IPS DF 6.9 (cell line): Measurements from ENCODE around the gene EIF2S2.
"Not testable (repeated sequence)": the region's sequence is repeated elsewhere in the genome, so short reads cannot be mapped to it uniquely, and the experiment has no call there.

Source experiments
- DNase-seq: peaks from one replicate; pipeline ENCODE4 v3.0.0-alpha.2; 2013; ENCODE audit warnings: low read depth, low spot score
- H3K27ac ChIP-seq: one replicate; pipeline ENCODE4 v1.5.1; 2013; ENCODE audit warnings: low read length, control low read depth
- H3K27me3 ChIP-seq: 2 replicates; pipeline ENCODE4 v1.6.1; 2013; ENCODE audit warnings: mild to moderate bottlenecking, low read length; ENCODE audit not compliant: control insufficient read depth, insufficient read depth
- H3K36me3 ChIP-seq: 2 replicates; pipeline ENCODE4 v1.6.1; 2013; ENCODE audit warnings: low read length; ENCODE audit not compliant: control insufficient read depth, insufficient read depth
- H3K4me1 ChIP-seq: 2 replicates; pipeline ENCODE4 v1.6.1; 2013; ENCODE audit warnings: low read length; ENCODE audit not compliant: control insufficient read depth, insufficient read depth
- H3K4me3 ChIP-seq: 2 replicates; pipeline ENCODE4 v1.5.1; 2013; ENCODE audit warnings: mild to moderate bottlenecking, low read length
- H3K9me3 ChIP-seq: 2 replicates; pipeline ENCODE4 v1.6.1; 2013; ENCODE audit warnings: low read length, inconsistent platforms; ENCODE audit not compliant: control insufficient read depth, insufficient read depth
- WGBS: extraction: QIAGEN DNeasy Blood & Tissue Kit; methylation state at CpG from one replicate; pipeline ENCODE4 v1.1.7; 2013; ENCODE audit warnings: mixed read lengths, missing lambda C conversion rate; ENCODE audit not compliant: insufficient read length, insufficient coverage; 5-methylcytosine and 5-hydroxymethylcytosine counted together

EIF2S2 gene, protein sequence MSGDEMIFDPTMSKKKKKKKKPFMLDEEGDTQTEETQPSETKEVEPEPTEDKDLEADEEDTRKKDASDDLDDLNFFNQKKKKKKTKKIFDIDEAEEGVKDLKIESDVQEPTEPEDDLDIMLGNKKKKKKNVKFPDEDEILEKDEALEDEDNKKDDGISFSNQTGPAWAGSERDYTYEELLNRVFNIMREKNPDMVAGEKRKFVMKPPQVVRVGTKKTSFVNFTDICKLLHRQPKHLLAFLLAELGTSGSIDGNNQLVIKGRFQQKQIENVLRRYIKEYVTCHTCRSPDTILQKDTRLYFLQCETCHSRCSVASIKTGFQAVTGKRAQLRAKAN

GRCh38 chr20:34111702-34112599, at the start of gene EIF2S2:
Gene EIF2S2 (minus strand): TSS chr20:34112243. CDS start chr20:34112110, 133 bp downstream.
- Histone ChIP-seq H3K9me3 (no peaks in the 10 kb centered on the region), H3K27me3 (no peaks in the 10 kb centered on the region), H3K4me1 (peaks cover 1% of the 10 kb centered on the region; the same call in 1 of the 2 replicates), H3K27ac (no peak within 1 kb of the TSS), H3K4me3 (peak within 1 kb of the TSS; percentile 91), H3K36me3 (no peaks in the 10 kb centered on the region)
- DNase-seq = peak; percentile 92
- no CpG with 5 or more reads among the region's 81 CpGs for WGBS

DNA sequence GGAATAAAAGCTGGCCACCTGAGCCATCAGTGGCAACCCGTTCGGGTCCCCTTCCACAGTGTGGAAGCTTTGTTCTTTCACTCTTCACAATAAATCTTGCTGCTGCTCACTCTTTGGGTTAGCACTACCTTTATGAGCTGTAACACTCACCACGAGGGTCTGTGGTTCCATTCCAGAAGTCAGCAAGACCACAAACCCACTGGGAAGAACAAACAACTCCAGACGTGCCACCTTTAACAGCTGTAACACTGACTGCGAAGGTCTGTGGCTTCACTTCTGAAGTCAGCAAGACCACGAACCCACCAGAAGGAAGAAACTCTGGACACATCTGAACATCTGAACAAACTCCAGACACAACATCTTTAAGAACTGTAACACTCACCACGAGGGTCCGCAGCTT, 45.7 kb upstream of the EIF2S2 start:
- not testable (repeated sequence) for H3K4me1 ChIP-seq, H3K9me3 ChIP-seq, H3K27me3 ChIP-seq, H3K36me3 ChIP-seq, H3K27ac ChIP-seq, DNase-seq, H3K4me3 ChIP-seq
- no CpG with 5 or more reads among the region's 8 CpGs for WGBS

GRCh38 chr20:34155836-34156235, 43.8 kb upstream of the EIF2S2 start:
- H3K4me3 ChIP-seq = no peak overlapping the region
- no peaks in the 10 kb centered on the region for H3K36me3 ChIP-seq
- H3K27me3 ChIP-seq = no peaks in the 10 kb centered on the region
- WGBS = no CpG with 5 or more reads among the region's 2 CpGs
- H3K4me1 ChIP-seq = no peaks in the 10 kb centered on the region
- DNase-seq = no peak
- H3K9me3 ChIP-seq = no peaks in the 10 kb centered on the region
- H3K27ac ChIP-seq = no peak overlapping the region

- H3K36me3 ChIP-seq, H3K4me3 ChIP-seq, H3K27ac ChIP-seq, DNase-seq, H3K27me3 ChIP-seq, H3K4me1 ChIP-seq, H3K9me3 ChIP-seq: not testable (repeated sequence)
- no CpG with 5 or more reads among the region's 6 CpGs for WGBS
Measured at GRCh38 chr20:34153169-34153568, 41.1 kb upstream of the EIF2S2 start.

- H3K4me1 ChIP-seq, H3K9me3 ChIP-seq, H3K36me3 ChIP-seq, H3K27me3 ChIP-seq, H3K27ac ChIP-seq, H3K4me3 ChIP-seq, DNase-seq: not testable (repeated sequence)
- no CpG with 5 or more reads among the region's 8 CpGs for WGBS
Measured at GRCh38 chr20:34152073-34152472, 40.0 kb upstream of the EIF2S2 start.

- no peaks in the 10 kb centered on the region for H3K4me1 ChIP-seq
- H3K27ac ChIP-seq = no peak overlapping the region
- DNase-seq = no peak
- H3K27me3 ChIP-seq = no peaks in the 10 kb centered on the region
- no peak overlapping the region for H3K4me3 ChIP-seq
- no CpG with 5 or more reads among the region's 9 CpGs for WGBS
- H3K9me3 ChIP-seq = no peaks in the 10 kb centered on the region
- H3K36me3 ChIP-seq = no peaks in the 10 kb centered on the region
Measured at GRCh38 chr20:34150306-34151000, 38.4 kb upstream of the EIF2S2 start.

DNA sequence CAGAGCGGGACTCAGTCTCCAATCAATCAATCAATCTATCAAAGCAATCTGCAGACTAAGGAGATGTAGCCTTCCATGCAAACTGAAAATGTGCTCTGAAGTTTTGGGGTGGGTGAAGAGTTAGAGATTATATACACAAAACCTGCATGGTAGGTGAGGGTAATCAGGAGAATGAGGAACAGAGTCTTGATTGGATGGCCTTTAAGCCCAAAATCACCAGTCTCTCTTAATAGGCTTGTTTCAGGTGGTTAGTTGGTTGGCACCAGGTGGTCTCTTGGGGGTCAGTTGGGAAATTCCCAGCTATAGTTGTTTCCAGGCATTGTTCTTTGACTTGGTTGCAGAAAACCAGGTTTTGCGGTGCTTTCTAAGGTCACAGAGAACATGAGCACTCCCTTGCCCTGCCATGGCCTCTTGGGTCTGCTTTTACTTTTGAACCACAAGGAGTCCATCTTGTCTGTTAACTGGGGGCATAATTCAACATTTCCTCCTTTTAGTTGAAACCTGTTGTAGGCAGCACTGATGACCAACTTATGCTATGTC, 33.3 kb upstream of the EIF2S2 start:
- Histone ChIP-seq H3K4me1 (no peaks in the 10 kb centered on the region), H3K9me3 (no peaks in the 10 kb centered on the region), H3K4me3 (no peak overlapping the region), H3K27ac (no peak overlapping the region), H3K36me3 (no peaks in the 10 kb centered on the region), H3K27me3 (no peaks in the 10 kb centered on the region)
- WGBS = no CpG with 5 or more reads among the region's 2 CpGs
- no peak for DNase-seq

GRCh38 chr20:34143951-34144350, 31.9 kb upstream of the EIF2S2 start:
- no peaks in the 10 kb centered on the region for H3K36me3 ChIP-seq
- no peak overlapping the region for H3K27ac ChIP-seq
- H3K4me1 ChIP-seq = no peaks in the 10 kb centered on the region
- WGBS = no CpG with 5 or more reads among the region's 7 CpGs
- DNase-seq = no peak
- H3K27me3 ChIP-seq = no peaks in the 10 kb centered on the region
- H3K4me3 ChIP-seq = no peak overlapping the region
- H3K9me3 ChIP-seq = no peaks in the 10 kb centered on the region

DNA sequence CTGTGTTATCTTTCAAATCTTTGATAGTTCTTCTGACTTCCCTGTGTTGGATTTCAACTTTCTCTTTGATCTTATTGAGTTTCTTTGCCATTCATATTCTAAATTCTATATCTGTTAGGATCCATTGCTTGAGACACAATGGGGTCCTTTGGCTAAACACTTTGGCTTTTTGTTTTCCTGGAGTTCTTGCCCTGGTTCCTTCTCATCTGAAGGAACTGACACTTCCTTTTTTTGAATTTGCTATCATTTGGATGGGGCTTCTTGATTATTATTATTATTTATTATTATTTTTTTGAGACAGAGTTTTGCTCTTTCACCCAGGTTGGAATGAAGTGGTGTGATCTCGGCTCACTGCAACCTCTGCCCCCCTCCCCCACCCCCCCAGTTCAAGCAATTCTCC, 30.1 kb upstream of the EIF2S2 start:
- no peak for DNase-seq
- WGBS = no CpG with 5 or more reads among the region's 1 CpG
- no peak overlapping the region for H3K27ac ChIP-seq

GRCh38 chr20:34141293-34141692, 29.2 kb upstream of the EIF2S2 start:
- Histone ChIP-seq H3K4me3 (no peak overlapping the region), H3K4me1 (no peaks in the 10 kb centered on the region), H3K27me3 (no peaks in the 10 kb centered on the region), H3K36me3 (no peaks in the 10 kb centered on the region), H3K27ac (no peak overlapping the region), H3K9me3 (no peaks in the 10 kb centered on the region)
- no peak for DNase-seq
- no CpG with 5 or more reads among the region's 2 CpGs for WGBS

More for the DNA sequence above, 30.1 kb upstream of the EIF2S2 start:
- Histone ChIP-seq H3K9me3 (no peaks in the 10 kb centered on the region), H3K4me3 (no peak overlapping the region), H3K27me3 (no peaks in the 10 kb centered on the region), H3K4me1 (no peaks in the 10 kb centered on the region), H3K36me3 (no peaks in the 10 kb centered on the region)
